ENCODE results near the gene ZNF343. TPM values are rescaled to one million over a fixed set of nuclear protein-coding genes. Genes with fewer than 3 reads are reported as not detected.

Gene ZNF343
- total RNA-seq, 6 experiments from 2014 or later = 3.9 to 7.3 (median 6.0) TPM

GRCh38 chr20:2519115-2519809 lies 10.5 kb upstream of the ZNF343 start:
- no peaks in the 10 kb centered on the region for H3K4me1 ChIP-seq
- H3K4me3 ChIP-seq = no peak overlapping the region
- intact Hi-C loops (cut with DNase I) = no loop called here
- H3K27ac ChIP-seq = no peak overlapping the region
- WGBS (ENCODE audit: insufficient coverage, low coverage, low lambda C conversion rate, missing lambda C conversion rate) = 96% methylated on average over 3 of the region's 4 CpGs
- no peaks in the 10 kb centered on the region for H3K27me3 ChIP-seq
- DNase-seq = no peak
- no peak for ATAC-seq
- TF ChIP-seq POLR2A (IDR thresholded peaks at IDR 0.05) (no peak), CTCF (IDR thresholded peaks at IDR 0.05) (no peak)
- H3K36me3 ChIP-seq = no peaks in the 10 kb centered on the region
- H3K9me3 ChIP-seq = no peaks in the 10 kb centered on the region

GRCh38 chr20:2518558-2518957 lies 9.8 kb upstream of the ZNF343 start:
- Histone ChIP-seq H3K4me3 (no peak overlapping the region), H3K36me3 (no peaks in the 10 kb centered on the region), H3K9me3 (no peaks in the 10 kb centered on the region), H3K27ac (no peak overlapping the region), H3K4me1 (no peaks in the 10 kb centered on the region), H3K27me3 (no peaks in the 10 kb centered on the region)
- DNase-seq = no peak
- WGBS (ENCODE audit: insufficient coverage, low coverage, low lambda C conversion rate, missing lambda C conversion rate) = 78% methylated on average over 4 of the region's 4 CpGs
- no peak for ATAC-seq
- TF ChIP-seq POLR2A (IDR thresholded peaks at IDR 0.05) = no peak
- no peak for TF ChIP-seq CTCF (IDR thresholded peaks at IDR 0.05)
- intact Hi-C loops (cut with DNase I) = no loop called here

GRCh38 chr20:2518096-2518495 lies 9.4 kb upstream of the ZNF343 start:
- Histone ChIP-seq H3K27me3 (no peaks in the 10 kb centered on the region), H3K4me3 (no peak overlapping the region), H3K27ac (no peak overlapping the region), H3K9me3 (no peaks in the 10 kb centered on the region), H3K4me1 (no peaks in the 10 kb centered on the region), H3K36me3 (no peaks in the 10 kb centered on the region)
- no peak for TF ChIP-seq CTCF (IDR thresholded peaks at IDR 0.05)
- TF ChIP-seq POLR2A (IDR thresholded peaks at IDR 0.05) = no peak
- intact Hi-C loops (cut with DNase I) = no loop called here
- WGBS (ENCODE audit: insufficient coverage, low coverage, low lambda C conversion rate, missing lambda C conversion rate) = 79% methylated on average over 8 of the region's 10 CpGs
- ATAC-seq (no peak), DNase-seq (no peak)

GRCh38 chr20:2516399-2516798 lies 7.7 kb upstream of the ZNF343 start:
- ATAC-seq (no peak), DNase-seq (no peak)
- intact Hi-C loops (cut with DNase I) = no loop called here
- H3K4me1 ChIP-seq = no peaks in the 10 kb centered on the region
- H3K4me3 ChIP-seq = no peak overlapping the region
- no peaks in the 10 kb centered on the region for H3K9me3 ChIP-seq
- TF ChIP-seq CTCF (IDR thresholded peaks at IDR 0.05) = no peak
- WGBS (ENCODE audit: insufficient coverage, low coverage, low lambda C conversion rate, missing lambda C conversion rate) = 65% methylated on average over 2 of the region's 2 CpGs
- H3K36me3 ChIP-seq = no peaks in the 10 kb centered on the region
- no peak overlapping the region for H3K27ac ChIP-seq
- H3K27me3 ChIP-seq = no peaks in the 10 kb centered on the region

GRCh38 chr20:2515203-2515602 lies 6.5 kb upstream of the ZNF343 start:
- H3K36me3 ChIP-seq = no peaks in the 10 kb centered on the region
- DNase-seq = no peak
- ATAC-seq = no peak
- H3K27ac ChIP-seq = no peak overlapping the region
- intact Hi-C loops (cut with DNase I) = no loop called here
- 79% methylated on average over 1 of the region's 1 CpG for WGBS (ENCODE audit: insufficient coverage, low coverage, low lambda C conversion rate, missing lambda C conversion rate)
- no peak for TF ChIP-seq CTCF (IDR thresholded peaks at IDR 0.05)
- no peak for TF ChIP-seq POLR2A (IDR thresholded peaks at IDR 0.05)
- H3K27me3 ChIP-seq = no peaks in the 10 kb centered on the region
- H3K4me1 ChIP-seq = no peaks in the 10 kb centered on the region
- H3K9me3 ChIP-seq = no peaks in the 10 kb centered on the region
- H3K4me3 ChIP-seq = no peak overlapping the region
